Neural progenitor cell (in vitro differentiated cells): ENCODE data around the gene ANAPC16. TPM values are rescaled to one million over a fixed set of nuclear protein-coding genes. Genes with fewer than 3 reads are reported as not detected.
A peak's percentile ranks its signal among the peaks of the same experiment; 100 is the strongest.

Experiments used
- DNase-seq: peaks from one replicate; pipeline ENCODE4 v3.0.0-alpha.2; 2016; ENCODE audit warnings: low spot score
- H2AFZ ChIP-seq: fragments of 200-600 bp; sonication (generic); replicated peaks from 2 replicates; pipeline ENCODE4 v1.6.1; 2016; ENCODE audit warnings: antibody characterized with exemption
- H3F3A ChIP-seq: fragments of 200-600 bp; sonication (generic); 2 replicates; pipeline ENCODE4 v1.6.1; 2016; ENCODE audit warnings: antibody characterized with exemption, low read depth
- H3K27ac ChIP-seq: fragments of 200-600 bp; sonication (generic); 2 replicates; pipeline ENCODE4 v1.5.1; 2016; ENCODE audit warnings: mild to moderate bottlenecking
- H3K27me3 ChIP-seq: fragments of 200-600 bp; sonication (generic); 2 replicates; pipeline ENCODE4 v1.6.1; 2016; ENCODE audit warnings: mild to moderate bottlenecking, moderate library complexity
- H3K36me3 ChIP-seq: fragments of 200-600 bp; sonication (generic); 2 replicates; pipeline ENCODE4 v1.5.1; 2016
- H3K4me1 ChIP-seq: fragments of 200-600 bp; sonication (generic); 2 replicates; pipeline ENCODE4 v1.6.1; 2016; ENCODE audit warnings: mixed run types
- H3K4me2 ChIP-seq: fragments of 200-600 bp; sonication (generic); 2 replicates; pipeline ENCODE4 v1.6.1; 2016
- H3K4me3 ChIP-seq: fragments of 200-600 bp; sonication (generic); 2 replicates; pipeline ENCODE4 v1.5.1; 2016
- H3K79me2 ChIP-seq: fragments of 200-600 bp; sonication (generic); 2 replicates; pipeline ENCODE4 v1.6.1; 2016; ENCODE audit warnings: low read depth
- H3K9ac ChIP-seq: fragments of 200-600 bp; sonication (generic); 2 replicates; pipeline ENCODE4 v1.6.1; 2016
- H3K9me3 ChIP-seq: fragments of 200-600 bp; sonication (generic); 2 replicates; pipeline ENCODE4 v1.5.1; 2016; ENCODE audit warnings: low read depth
- H4K20me1 ChIP-seq: fragments of 200-600 bp; sonication (generic); 2 replicates; pipeline ENCODE4 v1.6.1; 2016; ENCODE audit warnings: low read depth
- H3K27ac Mint-ChIP-seq: 3 replicates; pipeline ENCODE4 v1.8.0; 2021; ENCODE audit warnings: mixed read lengths
- H3K27me3 Mint-ChIP-seq: 2 replicates; pipeline ENCODE4 v1.8.0; 2022; ENCODE audit warnings: low read depth, mild to moderate bottlenecking, inconsistent platforms, moderate library complexity, mixed read lengths; ENCODE audit not compliant: insufficient read depth
- H3K36me3 Mint-ChIP-seq: 3 replicates; pipeline ENCODE4 v1.8.0; 2021; ENCODE audit warnings: mixed read lengths
- H3K4me1 Mint-ChIP-seq: 3 replicates; pipeline ENCODE4 v1.8.0; 2021; ENCODE audit warnings: mixed read lengths
- H3K4me3 Mint-ChIP-seq: 3 replicates; pipeline ENCODE4 v1.8.0; 2021; ENCODE audit warnings: mild to moderate bottlenecking, moderate library complexity, mixed read lengths
- H3K9me3 Mint-ChIP-seq: 3 replicates; pipeline ENCODE4 v1.8.0; 2020; ENCODE audit warnings: mixed read lengths
- EZH2 ChIP-seq: fragments of 200-600 bp; sonication (generic); IDR thresholded peaks from 2 replicates; pipeline ENCODE4 v1.6.1; 2017; ENCODE audit warnings: antibody characterized with exemption, mild to moderate bottlenecking, moderate library complexity
- EZH2phosphoT487 ChIP-seq: fragments of 200-600 bp; sonication (generic); IDR thresholded peaks from 2 replicates; pipeline ENCODE4 v1.6.1; 2017; ENCODE audit warnings: antibody characterized with exemption
- total RNA-seq: library from RNA; depleted of rRNA; stranded (reverse); fragments of >200 nt; gene quantifications from 2 replicates; pipeline ENCODE4 v1.2.3, GENCODE V29; 2015; ENCODE audit warnings: low replicate concordance
- TF ChIP-seq, protein P1 (sequence below): fragments of 200-600 bp; sonication (generic); IDR thresholded peaks from 2 replicates; pipeline ENCODE4 v1.5.1; 2017; ENCODE audit warnings: antibody characterized with exemption, mild to moderate bottlenecking

The ANAPC16 gene
- total RNA-seq, 1 donor from 2014 or later: 217 TPM

DNA sequence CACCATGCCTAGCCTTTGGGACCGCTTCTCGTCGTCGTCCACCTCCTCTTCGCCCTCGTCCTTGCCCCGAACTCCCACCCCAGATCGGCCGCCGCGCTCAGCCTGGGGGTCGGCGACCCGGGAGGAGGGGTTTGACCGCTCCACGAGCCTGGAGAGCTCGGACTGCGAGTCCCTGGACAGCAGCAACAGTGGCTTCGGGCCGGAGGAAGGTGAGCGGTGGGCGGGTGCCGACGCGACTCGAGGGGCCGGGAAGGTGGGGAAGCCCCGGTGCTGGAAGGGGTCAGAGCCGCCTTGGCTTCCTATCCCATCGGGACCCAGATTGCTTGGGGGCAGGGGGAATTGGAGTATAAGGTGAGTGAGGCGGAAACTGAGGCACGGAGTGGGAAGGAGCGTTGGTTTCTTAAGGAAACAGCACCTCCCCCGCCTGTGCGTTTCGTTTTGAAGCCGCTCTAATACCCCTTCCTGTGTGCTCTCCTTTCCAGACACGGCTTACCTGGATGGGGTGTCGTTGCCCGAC, 58.5 kb downstream of the ANAPC16 start:
- peaks cover 5% of the 10 kb centered on the region for H3K36me3 ChIP-seq
- Mint-ChIP-seq H3K4me1 (peaks cover 56% of the 10 kb centered on the region), H3K4me3 (peak overlapping the region; percentile 96), H3K36me3 (peaks cover 20% of the 10 kb centered on the region), H3K27ac (peak overlapping the region; percentile 60), H3K9me3 (peaks cover 2% of the 10 kb centered on the region), H3K27me3 (peaks cover 11% of the 10 kb centered on the region)
- peak overlapping the region; percentile 96 for H3K4me3 ChIP-seq
- peaks cover 28% of the 10 kb centered on the region for H3K79me2 ChIP-seq
- no peak overlapping the region for H2AFZ ChIP-seq
- no peaks in the 10 kb centered on the region for H3K9me3 ChIP-seq
- H3K4me2 ChIP-seq: peak overlapping the region; percentile 96
- TF ChIP-seq, protein P1, sequence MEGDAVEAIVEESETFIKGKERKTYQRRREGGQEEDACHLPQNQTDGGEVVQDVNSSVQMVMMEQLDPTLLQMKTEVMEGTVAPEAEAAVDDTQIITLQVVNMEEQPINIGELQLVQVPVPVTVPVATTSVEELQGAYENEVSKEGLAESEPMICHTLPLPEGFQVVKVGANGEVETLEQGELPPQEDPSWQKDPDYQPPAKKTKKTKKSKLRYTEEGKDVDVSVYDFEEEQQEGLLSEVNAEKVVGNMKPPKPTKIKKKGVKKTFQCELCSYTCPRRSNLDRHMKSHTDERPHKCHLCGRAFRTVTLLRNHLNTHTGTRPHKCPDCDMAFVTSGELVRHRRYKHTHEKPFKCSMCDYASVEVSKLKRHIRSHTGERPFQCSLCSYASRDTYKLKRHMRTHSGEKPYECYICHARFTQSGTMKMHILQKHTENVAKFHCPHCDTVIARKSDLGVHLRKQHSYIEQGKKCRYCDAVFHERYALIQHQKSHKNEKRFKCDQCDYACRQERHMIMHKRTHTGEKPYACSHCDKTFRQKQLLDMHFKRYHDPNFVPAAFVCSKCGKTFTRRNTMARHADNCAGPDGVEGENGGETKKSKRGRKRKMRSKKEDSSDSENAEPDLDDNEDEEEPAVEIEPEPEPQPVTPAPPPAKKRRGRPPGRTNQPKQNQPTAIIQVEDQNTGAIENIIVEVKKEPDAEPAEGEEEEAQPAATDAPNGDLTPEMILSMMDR: no peak
- no peak for TF ChIP-seq EZH2
- no peak for TF ChIP-seq EZH2phosphoT487
- peak overlapping the region; percentile 86 for H3K9ac ChIP-seq
- no peak for DNase-seq
- peaks cover 66% of the 10 kb centered on the region for H3F3A ChIP-seq
- peaks cover 28% of the 10 kb centered on the region for H3K4me1 ChIP-seq
- H3K27ac ChIP-seq: peak overlapping the region; percentile 66
- no peaks in the 10 kb centered on the region for H3K27me3 ChIP-seq
- H4K20me1 ChIP-seq: peaks cover 47% of the 10 kb centered on the region

DNA sequence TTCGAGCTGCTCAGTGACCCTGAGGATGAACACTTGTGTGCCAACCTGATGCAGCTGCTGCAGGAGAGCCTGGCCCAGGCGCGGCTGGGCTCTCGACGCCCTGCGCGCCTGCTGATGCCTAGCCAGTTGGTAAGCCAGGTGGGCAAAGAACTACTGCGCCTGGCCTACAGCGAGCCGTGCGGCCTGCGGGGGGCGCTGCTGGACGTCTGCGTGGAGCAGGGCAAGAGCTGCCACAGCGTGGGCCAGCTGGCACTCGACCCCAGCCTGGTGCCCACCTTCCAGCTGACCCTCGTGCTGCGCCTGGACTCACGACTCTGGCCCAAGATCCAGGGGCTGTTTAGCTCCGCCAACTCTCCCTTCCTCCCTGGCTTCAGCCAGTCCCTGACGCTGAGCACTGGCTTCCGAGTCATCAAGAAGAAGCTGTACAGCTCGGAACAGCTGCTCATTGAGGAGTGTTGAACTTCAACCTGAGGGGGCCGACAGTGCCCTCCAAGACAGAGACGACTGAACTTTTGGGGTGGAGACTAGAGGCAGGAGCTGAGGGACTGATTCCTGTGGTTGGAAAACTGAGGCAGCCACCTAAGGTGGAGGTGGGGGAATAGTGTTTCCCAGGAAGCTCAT, 59.0 kb downstream of the ANAPC16 start:
- peaks cover 5% of the 10 kb centered on the region for H3K36me3 ChIP-seq
- H3K9me3 ChIP-seq: no peaks in the 10 kb centered on the region
- H3K36me3 Mint-ChIP-seq: peaks cover 20% of the 10 kb centered on the region
- peak overlapping the region; percentile 86 for H3K9ac ChIP-seq
- H3K9me3 Mint-ChIP-seq: peaks cover 2% of the 10 kb centered on the region
- H4K20me1 ChIP-seq: peaks cover 47% of the 10 kb centered on the region
- TF ChIP-seq, protein P1: peak; percentile 71
- TF ChIP-seq EZH2: no peak
- peaks cover 28% of the 10 kb centered on the region for H3K4me1 ChIP-seq
- peaks cover 28% of the 10 kb centered on the region for H3K79me2 ChIP-seq
- H3K27ac ChIP-seq: no peak overlapping the region
- no peak overlapping the region for H2AFZ ChIP-seq
- peaks cover 63% of the 10 kb centered on the region for H3F3A ChIP-seq
- H3K4me1 Mint-ChIP-seq: peaks cover 56% of the 10 kb centered on the region
- peak overlapping the region; percentile 96 for H3K4me3 Mint-ChIP-seq
- peak overlapping the region; percentile 37 for H3K27ac Mint-ChIP-seq
- peak overlapping the region; percentile 96 for H3K4me3 ChIP-seq
- DNase-seq: peak; percentile 68
- peak overlapping the region; percentile 96 for H3K4me2 ChIP-seq
- peaks cover 11% of the 10 kb centered on the region for H3K27me3 Mint-ChIP-seq
- H3K27me3 ChIP-seq: no peaks in the 10 kb centered on the region

DNA sequence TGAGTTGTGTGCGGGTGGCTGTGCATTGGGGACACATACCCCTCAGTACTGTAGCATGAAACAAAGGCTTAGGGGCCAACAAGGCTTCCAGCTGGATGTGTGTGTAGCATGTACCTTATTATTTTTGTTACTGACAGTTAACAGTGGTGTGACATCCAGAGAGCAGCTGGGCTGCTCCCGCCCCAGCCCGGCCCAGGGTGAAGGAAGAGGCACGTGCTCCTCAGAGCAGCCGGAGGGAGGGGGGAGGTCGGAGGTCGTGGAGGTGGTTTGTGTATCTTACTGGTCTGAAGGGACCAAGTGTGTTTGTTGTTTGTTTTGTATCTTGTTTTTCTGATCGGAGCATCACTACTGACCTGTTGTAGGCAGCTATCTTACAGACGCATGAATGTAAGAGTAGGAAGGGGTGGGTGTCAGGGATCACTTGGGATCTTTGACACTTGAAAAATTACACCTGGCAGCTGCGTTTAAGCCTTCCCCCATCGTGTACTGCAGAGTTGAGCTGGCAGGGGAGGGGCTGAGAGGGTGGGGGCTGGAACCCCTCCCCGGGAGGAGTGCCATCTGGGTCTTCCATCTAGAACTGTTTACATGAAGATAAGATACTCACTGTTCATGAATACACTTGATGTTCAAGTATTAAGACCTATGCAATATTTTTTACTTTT, 59.7 kb downstream of the ANAPC16 start:
- peak overlapping the region; percentile 96 for H3K4me2 ChIP-seq

More for the DNA sequence above, 59.7 kb downstream of the ANAPC16 start:
- Mint-ChIP-seq H3K4me3 (peak overlapping the region; percentile 96), H3K4me1 (peaks cover 52% of the 10 kb centered on the region), H3K9me3 (peaks cover 2% of the 10 kb centered on the region), H3K27me3 (peaks cover 11% of the 10 kb centered on the region), H3K36me3 (peaks cover 20% of the 10 kb centered on the region), H3K27ac (no peak overlapping the region)
- TF ChIP-seq EZH2: no peak
- TF ChIP-seq EZH2phosphoT487: no peak
- TF ChIP-seq, protein P1: no peak
- Histone ChIP-seq H3K27ac (no peak overlapping the region), H3K4me3 (peak overlapping the region; percentile 96), H3K4me1 (peaks cover 28% of the 10 kb centered on the region), H3K9me3 (no peaks in the 10 kb centered on the region), H3K79me2 (peaks cover 28% of the 10 kb centered on the region), H3F3A (peaks cover 63% of the 10 kb centered on the region), H3K27me3 (no peaks in the 10 kb centered on the region), H4K20me1 (peaks cover 47% of the 10 kb centered on the region), H2AFZ (no peak overlapping the region), H3K36me3 (peaks cover 5% of the 10 kb centered on the region), H3K9ac (peak overlapping the region; percentile 86)
- DNase-seq: no peak
